ENCODE data around the gene TEP1. TPM values are rescaled to one million over a fixed set of nuclear protein-coding genes. Genes with fewer than 3 reads are reported as not detected.
"Not testable (repeated sequence)": the region's sequence is repeated elsewhere in the genome, so short reads cannot be mapped to it uniquely, and the experiment has no call there.

Gene TEP1
- total and polyA plus RNA-seq, 2 experiments from 2014 or later: 5.2 to 12.9 TPM

GRCh38 chr14:20446889-20447288 is 33.6 kb upstream of the TEP1 start:
- in situ Hi-C loops (cut with MboI): no loop called here
- Histone ChIP-seq H3K36me3 (ENCODE audit: low read depth) (peaks cover 49% of the 10 kb centered on the region), H2AFZ (no peak overlapping the region), H3K4me2 (ENCODE audit: unreplicated experiment) (no peak overlapping the region), H4K20me1 (ENCODE audit: insufficient read depth) (no peaks in the 10 kb centered on the region), H3F3A (ENCODE audit: insufficient read depth) (no peaks in the 10 kb centered on the region), H3K27ac (no peak overlapping the region), H3K9me3 (ENCODE audit: low read depth) (no peaks in the 10 kb centered on the region), H3K27me3 (replicated peaks; ENCODE audit: insufficient read depth) (no peaks in the 10 kb centered on the region), H3K4me3 (no peak overlapping the region), H3K79me2 (ENCODE audit: insufficient read depth) (no peaks in the 10 kb centered on the region), H3K4me1 (ENCODE audit: insufficient read depth) (no peaks in the 10 kb centered on the region), H3K9me2 (ENCODE audit: insufficient read depth) (no peaks in the 10 kb centered on the region), H3K9ac (no peak overlapping the region)
- 95 to 100% methylated on average over 5 of the region's 5 CpGs for WGBS, 2 experiments (ENCODE audit: low coverage in 1 of 2, low lambda C conversion rate in 2 of 2, missing lambda C conversion rate in 2 of 2)
- no peak for DNase-seq
- TF ChIP-seq EZH2phosphoT487 (IDR thresholded peaks at IDR 0.05; ENCODE audit: insufficient read depth, low read depth) (no peak), EZH2 (IDR thresholded peaks at IDR 0.05; ENCODE audit: insufficient read depth, poor library complexity, severe bottlenecking) (no peak)

DNA sequence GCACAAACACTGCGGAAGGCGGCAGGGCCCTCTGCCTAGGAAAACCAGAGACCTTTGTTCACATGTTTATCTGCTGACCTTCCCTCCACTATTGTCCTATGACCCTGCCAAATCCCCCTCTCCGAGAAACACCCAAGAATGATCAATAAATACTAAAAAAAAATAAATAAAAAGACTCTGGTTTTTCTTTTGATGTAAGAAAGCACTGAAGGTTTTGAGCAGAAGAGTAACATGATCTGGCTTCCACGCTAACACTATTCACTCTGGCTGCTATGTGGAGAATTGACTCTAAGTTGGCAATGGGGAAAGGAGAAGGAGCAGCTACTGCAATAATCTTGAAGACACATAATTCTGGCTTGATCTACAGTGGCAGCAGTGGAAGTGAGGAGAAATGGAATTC is 30.3 kb upstream of the TEP1 start:
- DNase-seq; H3K4me1 ChIP-seq (ENCODE audit: insufficient read depth); in situ Hi-C loops (cut with MboI); H3K9me3 ChIP-seq (ENCODE audit: low read depth); H3K9ac ChIP-seq; H3K27me3 ChIP-seq (replicated peaks; ENCODE audit: insufficient read depth); H3K4me2 ChIP-seq (ENCODE audit: unreplicated experiment); H3K27ac ChIP-seq; H3K9me2 ChIP-seq (ENCODE audit: insufficient read depth); H3F3A ChIP-seq (ENCODE audit: insufficient read depth); H3K79me2 ChIP-seq (ENCODE audit: insufficient read depth); H3K4me3 ChIP-seq; H2AFZ ChIP-seq; H4K20me1 ChIP-seq (ENCODE audit: insufficient read depth): not testable (repeated sequence)
- WGBS, 2 experiments (ENCODE audit: low coverage in 1 of 2, low lambda C conversion rate in 2 of 2, missing lambda C conversion rate in 2 of 2): 68 to 88% methylated on average over 2 of the region's 4 CpGs
- H3K36me3 ChIP-seq (ENCODE audit: low read depth): peaks cover 34% of the 10 kb centered on the region; the same call in 1 of the 2 replicates

DNA sequence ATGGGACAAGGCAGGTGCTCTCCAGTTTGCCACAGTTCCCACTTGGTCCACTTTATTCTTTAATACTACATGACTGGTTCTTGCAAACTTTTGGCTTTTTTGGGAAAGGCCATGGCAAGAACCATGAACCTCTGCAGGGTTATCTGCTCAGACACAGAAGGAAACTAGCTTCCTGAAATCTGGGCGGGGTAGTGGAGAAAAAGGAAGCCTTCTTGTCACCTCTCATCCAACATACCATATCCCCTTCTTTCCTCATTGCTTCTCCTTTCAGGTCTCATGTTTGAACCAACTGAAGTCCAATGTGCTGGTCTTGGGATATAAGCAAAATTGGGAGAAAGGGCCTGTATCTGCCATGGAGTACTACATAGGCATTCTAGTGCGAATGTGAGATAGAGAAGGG is 28.2 kb upstream of the TEP1 start:
- Histone ChIP-seq H3K27me3 (replicated peaks; ENCODE audit: insufficient read depth) (no peaks in the 10 kb centered on the region), H3K9me2 (ENCODE audit: insufficient read depth) (no peaks in the 10 kb centered on the region), H3K36me3 (ENCODE audit: low read depth) (peaks cover 13% of the 10 kb centered on the region; the same call in 1 of the 2 replicates), H3K27ac (no peak overlapping the region), H3F3A (ENCODE audit: insufficient read depth) (no peaks in the 10 kb centered on the region), H3K4me1 (ENCODE audit: insufficient read depth) (peaks cover 5% of the 10 kb centered on the region), H3K4me2 (ENCODE audit: unreplicated experiment) (no peak overlapping the region), H3K4me3 (no peak overlapping the region), H4K20me1 (ENCODE audit: insufficient read depth) (no peaks in the 10 kb centered on the region), H3K9ac (no peak overlapping the region), H3K79me2 (ENCODE audit: insufficient read depth) (no peaks in the 10 kb centered on the region), H3K9me3 (ENCODE audit: low read depth) (no peaks in the 10 kb centered on the region), H2AFZ (no peak overlapping the region)
- DNase-seq: no peak
- WGBS, 2 experiments (ENCODE audit: low coverage in 1 of 2, low lambda C conversion rate in 2 of 2, missing lambda C conversion rate in 2 of 2): 93 to 100% methylated on average over 2 of the region's 2 CpGs
- in situ Hi-C loops (cut with MboI): no loop called here
- no peak for TF ChIP-seq EZH2 (IDR thresholded peaks at IDR 0.05; ENCODE audit: insufficient read depth, poor library complexity, severe bottlenecking)
- no peak for TF ChIP-seq EZH2phosphoT487 (IDR thresholded peaks at IDR 0.05; ENCODE audit: insufficient read depth, low read depth)

DNA sequence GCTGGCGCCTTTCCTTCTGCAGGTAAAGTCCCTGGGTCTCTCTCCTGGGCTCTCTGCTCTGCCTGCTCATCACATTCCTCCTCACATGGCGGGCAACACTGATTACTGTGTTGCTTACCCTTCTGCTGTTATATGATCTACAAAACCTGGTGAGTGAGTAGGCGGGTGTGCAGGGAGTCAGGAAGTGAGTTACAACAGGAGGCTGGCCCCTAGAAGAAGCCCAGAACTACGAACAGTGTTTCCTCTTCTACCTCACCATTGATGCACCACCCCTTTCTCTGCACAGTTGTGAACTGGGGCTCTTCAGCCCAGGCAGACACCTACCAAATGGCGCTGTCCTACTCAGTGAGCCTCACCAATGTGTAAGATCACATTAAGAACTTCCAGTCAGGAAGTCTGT is 27.6 kb upstream of the TEP1 start:
- WGBS, 2 experiments (ENCODE audit: low coverage in 1 of 2, low lambda C conversion rate in 2 of 2, missing lambda C conversion rate in 2 of 2): 81 to 87% methylated on average over 5 of the region's 5 CpGs
- TF ChIP-seq EZH2phosphoT487 (IDR thresholded peaks at IDR 0.05; ENCODE audit: insufficient read depth, low read depth): no peak
- Histone ChIP-seq H3K9ac (no peak overlapping the region), H3K4me3 (no peak overlapping the region), H3K27me3 (replicated peaks; ENCODE audit: insufficient read depth) (no peaks in the 10 kb centered on the region), H3K27ac (no peak overlapping the region), H3K36me3 (ENCODE audit: low read depth) (peaks cover 7% of the 10 kb centered on the region; the same call in 1 of the 2 replicates), H4K20me1 (ENCODE audit: insufficient read depth) (no peaks in the 10 kb centered on the region), H3K4me1 (ENCODE audit: insufficient read depth) (peaks cover 9% of the 10 kb centered on the region), H3K9me2 (ENCODE audit: insufficient read depth) (no peaks in the 10 kb centered on the region), H3K9me3 (ENCODE audit: low read depth) (no peaks in the 10 kb centered on the region), H3K79me2 (ENCODE audit: insufficient read depth) (no peaks in the 10 kb centered on the region), H3F3A (ENCODE audit: insufficient read depth) (no peaks in the 10 kb centered on the region), H3K4me2 (ENCODE audit: unreplicated experiment) (no peak overlapping the region), H2AFZ (no peak overlapping the region)
- in situ Hi-C loops (cut with MboI): no loop called here
- no peak for DNase-seq

DNA sequence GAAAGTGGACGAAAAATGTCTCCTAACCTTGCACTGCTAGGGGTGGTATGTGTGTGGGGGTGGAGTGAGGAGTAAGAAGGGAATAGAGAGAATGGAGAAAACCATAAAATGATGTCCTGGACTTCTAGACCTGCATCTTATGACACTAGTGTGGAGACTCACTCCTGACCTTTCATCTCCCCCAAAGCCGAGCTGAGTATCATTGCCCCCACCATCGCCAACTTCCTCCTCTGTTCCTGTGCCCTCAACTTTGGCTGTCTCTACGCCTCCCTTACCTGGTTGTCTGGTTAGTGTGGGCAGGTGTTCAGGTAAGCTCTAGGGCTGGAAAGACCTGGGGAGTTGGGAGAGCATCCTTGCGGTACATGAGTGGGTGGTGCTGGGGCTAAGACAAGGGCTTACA is 27.2 kb upstream of the TEP1 start:
- no peaks in the 10 kb centered on the region for H3K79me2 ChIP-seq (ENCODE audit: insufficient read depth)
- H3K36me3 ChIP-seq (ENCODE audit: low read depth): peaks cover 3% of the 10 kb centered on the region; the same call in 1 of the 2 replicates
- TF ChIP-seq EZH2phosphoT487 (IDR thresholded peaks at IDR 0.05; ENCODE audit: insufficient read depth, low read depth) (no peak), EZH2 (IDR thresholded peaks at IDR 0.05; ENCODE audit: insufficient read depth, poor library complexity, severe bottlenecking) (no peak)
- no peak for DNase-seq
- no peaks in the 10 kb centered on the region for H3K9me3 ChIP-seq (ENCODE audit: low read depth)
- peaks cover 9% of the 10 kb centered on the region for H3K4me1 ChIP-seq (ENCODE audit: insufficient read depth)
- no peak overlapping the region for H2AFZ ChIP-seq
- no peaks in the 10 kb centered on the region for H3K9me2 ChIP-seq (ENCODE audit: insufficient read depth)
- no peaks in the 10 kb centered on the region for H4K20me1 ChIP-seq (ENCODE audit: insufficient read depth)
- 79 to 80% methylated on average over 5 of the region's 5 CpGs for WGBS, 2 experiments (ENCODE audit: low coverage in 1 of 2, low lambda C conversion rate in 2 of 2, missing lambda C conversion rate in 2 of 2)
- H3K27me3 ChIP-seq (replicated peaks; ENCODE audit: insufficient read depth): no peaks in the 10 kb centered on the region
- in situ Hi-C loops (cut with MboI): no loop called here
- no peak overlapping the region for H3K27ac ChIP-seq
- H3K4me2 ChIP-seq (ENCODE audit: unreplicated experiment): no peak overlapping the region
- no peak overlapping the region for H3K9ac ChIP-seq
- H3K4me3 ChIP-seq: no peak overlapping the region
- no peaks in the 10 kb centered on the region for H3F3A ChIP-seq (ENCODE audit: insufficient read depth)

All from GM23248 (cell line).